Glutamatergic neuron (in vitro differentiated cells): ENCODE results near the gene ZBED6. TPM values are rescaled to one million over a fixed set of nuclear protein-coding genes. Genes with fewer than 3 reads are reported as not detected.
"Not testable (repeated sequence)": the region's sequence is repeated elsewhere in the genome, so short reads cannot be mapped to it uniquely, and the experiment has no call there.

Source experiments
- DNase-seq: peaks from one replicate; pipeline ENCODE4 v3.0.0; 2022
- H3K27ac Mint-ChIP-seq: one replicate; pipeline ENCODE4 v1.8.0; 2020; ENCODE audit warnings: mild to moderate bottlenecking, mixed read lengths, inconsistent platforms; ENCODE audit not compliant: unreplicated experiment
- H3K27me3 Mint-ChIP-seq: one replicate; pipeline ENCODE4 v1.8.0; 2020; ENCODE audit warnings: mild to moderate bottlenecking, moderate library complexity, mixed read lengths, inconsistent platforms; ENCODE audit not compliant: unreplicated experiment
- H3K36me3 Mint-ChIP-seq: one replicate; pipeline ENCODE4 v1.8.0; 2020; ENCODE audit warnings: mild to moderate bottlenecking, mixed read lengths, inconsistent platforms; ENCODE audit not compliant: unreplicated experiment
- H3K4me1 Mint-ChIP-seq: one replicate; pipeline ENCODE4 v1.8.0; 2020; ENCODE audit warnings: mild to moderate bottlenecking, low read depth, mixed read lengths, inconsistent platforms; ENCODE audit not compliant: unreplicated experiment
- H3K4me3 Mint-ChIP-seq: one replicate; pipeline ENCODE4 v1.8.0; 2020; ENCODE audit warnings: mild to moderate bottlenecking, mixed read lengths, inconsistent platforms; ENCODE audit not compliant: unreplicated experiment
- H3K9me3 Mint-ChIP-seq: one replicate; pipeline ENCODE4 v1.8.0; 2020; ENCODE audit warnings: mild to moderate bottlenecking, moderate library complexity, mixed read lengths, inconsistent platforms; ENCODE audit not compliant: unreplicated experiment
- total RNA-seq: library from RNA; stranded (reverse); fragmentation: NEBNext Ultra II Directional; extraction: Animal tissue kit (Norgen Biotek cat#: 25700); gene quantifications from one replicate; pipeline ENCODE4 v1.2.1, GENCODE V29; 2021; ENCODE audit not compliant: unreplicated experiment
- TF ChIP-seq, protein P1 (sequence below): fragments of 200-600 bp; sonication (generic); IDR thresholded peaks from one replicate; pipeline ENCODE4 v1.5.0; 2021; ENCODE audit not compliant: partially characterized antibody, unreplicated experiment

ZBED6 gene
- total RNA-seq, 1 donor from 2014 or later = 23.3 TPM

- H3K36me3 Mint-ChIP-seq = no peaks in the 10 kb centered on the region
- TF ChIP-seq, protein P1, sequence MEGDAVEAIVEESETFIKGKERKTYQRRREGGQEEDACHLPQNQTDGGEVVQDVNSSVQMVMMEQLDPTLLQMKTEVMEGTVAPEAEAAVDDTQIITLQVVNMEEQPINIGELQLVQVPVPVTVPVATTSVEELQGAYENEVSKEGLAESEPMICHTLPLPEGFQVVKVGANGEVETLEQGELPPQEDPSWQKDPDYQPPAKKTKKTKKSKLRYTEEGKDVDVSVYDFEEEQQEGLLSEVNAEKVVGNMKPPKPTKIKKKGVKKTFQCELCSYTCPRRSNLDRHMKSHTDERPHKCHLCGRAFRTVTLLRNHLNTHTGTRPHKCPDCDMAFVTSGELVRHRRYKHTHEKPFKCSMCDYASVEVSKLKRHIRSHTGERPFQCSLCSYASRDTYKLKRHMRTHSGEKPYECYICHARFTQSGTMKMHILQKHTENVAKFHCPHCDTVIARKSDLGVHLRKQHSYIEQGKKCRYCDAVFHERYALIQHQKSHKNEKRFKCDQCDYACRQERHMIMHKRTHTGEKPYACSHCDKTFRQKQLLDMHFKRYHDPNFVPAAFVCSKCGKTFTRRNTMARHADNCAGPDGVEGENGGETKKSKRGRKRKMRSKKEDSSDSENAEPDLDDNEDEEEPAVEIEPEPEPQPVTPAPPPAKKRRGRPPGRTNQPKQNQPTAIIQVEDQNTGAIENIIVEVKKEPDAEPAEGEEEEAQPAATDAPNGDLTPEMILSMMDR = no peak
- H3K27ac Mint-ChIP-seq = no peak overlapping the region
- no peak for DNase-seq
- H3K4me3 Mint-ChIP-seq = no peak overlapping the region
- H3K27me3 Mint-ChIP-seq = no peaks in the 10 kb centered on the region
- H3K9me3 Mint-ChIP-seq = no peaks in the 10 kb centered on the region
- H3K4me1 Mint-ChIP-seq = no peaks in the 10 kb centered on the region
These were observed 13.5 kb upstream of the ZBED6 start for GRCh38 chr1:203781962-203782361.

- H3K27me3 Mint-ChIP-seq = no peaks in the 10 kb centered on the region
- peaks cover 2% of the 10 kb centered on the region for H3K9me3 Mint-ChIP-seq
- TF ChIP-seq, protein P1 = no peak
- DNase-seq = no peak
- no peaks in the 10 kb centered on the region for H3K4me1 Mint-ChIP-seq
- no peaks in the 10 kb centered on the region for H3K36me3 Mint-ChIP-seq
- no peak overlapping the region for H3K4me3 Mint-ChIP-seq
- H3K27ac Mint-ChIP-seq = no peak overlapping the region
These were observed 5.5 kb upstream of the ZBED6 start for GRCh38 chr1:203789966-203790365.

DNA sequence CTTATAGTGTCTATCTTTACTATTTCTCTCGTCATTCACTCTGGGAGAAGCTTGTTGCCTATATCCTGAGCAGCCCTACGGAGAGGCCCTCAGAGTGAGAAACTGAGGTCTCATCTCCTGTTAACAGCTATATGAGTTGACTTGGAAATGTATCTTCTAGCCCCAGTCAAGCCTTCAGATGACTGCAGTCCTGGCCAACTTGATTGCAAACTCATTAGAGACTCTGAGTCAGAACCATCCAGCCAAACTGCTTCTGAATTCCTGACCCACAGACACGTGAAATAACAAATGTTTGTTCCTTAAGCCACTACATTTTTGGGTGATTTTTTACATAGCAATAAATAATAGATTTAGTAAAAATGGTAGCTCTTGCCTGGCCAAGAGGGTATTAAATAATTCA lies 3.9 kb upstream of the ZBED6 start:
- Mint-ChIP-seq H3K4me3 (no peak overlapping the region), H3K9me3 (peaks cover 8% of the 10 kb centered on the region)

GRCh38 chr1:203792486-203792885 lies 2.9 kb upstream of the ZBED6 start:
- DNase-seq = no peak
- no peak overlapping the region for H3K4me3 Mint-ChIP-seq
- peaks cover 8% of the 10 kb centered on the region for H3K9me3 Mint-ChIP-seq
- TF ChIP-seq, protein P1 = no peak
- H3K27ac Mint-ChIP-seq = no peak overlapping the region
- H3K4me1 Mint-ChIP-seq = peaks cover 7% of the 10 kb centered on the region
- peaks cover 6% of the 10 kb centered on the region for H3K27me3 Mint-ChIP-seq
- peaks cover 3% of the 10 kb centered on the region for H3K36me3 Mint-ChIP-seq

More for the DNA sequence above, 3.9 kb upstream of the ZBED6 start:
- no peaks in the 10 kb centered on the region for H3K4me1 Mint-ChIP-seq
- H3K27ac Mint-ChIP-seq = no peak overlapping the region
- H3K36me3 Mint-ChIP-seq = no peaks in the 10 kb centered on the region
- DNase-seq = no peak
- TF ChIP-seq, protein P1 = no peak
- peaks cover 5% of the 10 kb centered on the region for H3K27me3 Mint-ChIP-seq

- not testable (repeated sequence) for H3K4me3 Mint-ChIP-seq, H3K27me3 Mint-ChIP-seq, H3K9me3 Mint-ChIP-seq, DNase-seq, H3K36me3 Mint-ChIP-seq, H3K4me1 Mint-ChIP-seq, H3K27ac Mint-ChIP-seq
These were observed 1.9 kb upstream of the ZBED6 start for GRCh38 chr1:203793561-203793960.
